ENCODE measurements around the gene CORO2B.
A peak's percentile ranks its signal among the peaks of the same experiment; 100 is the strongest.
"Not testable (repeated sequence)": the region's sequence is repeated elsewhere in the genome, so short reads cannot be mapped to it uniquely, and the experiment has no call there.

CORO2B gene

DNA sequence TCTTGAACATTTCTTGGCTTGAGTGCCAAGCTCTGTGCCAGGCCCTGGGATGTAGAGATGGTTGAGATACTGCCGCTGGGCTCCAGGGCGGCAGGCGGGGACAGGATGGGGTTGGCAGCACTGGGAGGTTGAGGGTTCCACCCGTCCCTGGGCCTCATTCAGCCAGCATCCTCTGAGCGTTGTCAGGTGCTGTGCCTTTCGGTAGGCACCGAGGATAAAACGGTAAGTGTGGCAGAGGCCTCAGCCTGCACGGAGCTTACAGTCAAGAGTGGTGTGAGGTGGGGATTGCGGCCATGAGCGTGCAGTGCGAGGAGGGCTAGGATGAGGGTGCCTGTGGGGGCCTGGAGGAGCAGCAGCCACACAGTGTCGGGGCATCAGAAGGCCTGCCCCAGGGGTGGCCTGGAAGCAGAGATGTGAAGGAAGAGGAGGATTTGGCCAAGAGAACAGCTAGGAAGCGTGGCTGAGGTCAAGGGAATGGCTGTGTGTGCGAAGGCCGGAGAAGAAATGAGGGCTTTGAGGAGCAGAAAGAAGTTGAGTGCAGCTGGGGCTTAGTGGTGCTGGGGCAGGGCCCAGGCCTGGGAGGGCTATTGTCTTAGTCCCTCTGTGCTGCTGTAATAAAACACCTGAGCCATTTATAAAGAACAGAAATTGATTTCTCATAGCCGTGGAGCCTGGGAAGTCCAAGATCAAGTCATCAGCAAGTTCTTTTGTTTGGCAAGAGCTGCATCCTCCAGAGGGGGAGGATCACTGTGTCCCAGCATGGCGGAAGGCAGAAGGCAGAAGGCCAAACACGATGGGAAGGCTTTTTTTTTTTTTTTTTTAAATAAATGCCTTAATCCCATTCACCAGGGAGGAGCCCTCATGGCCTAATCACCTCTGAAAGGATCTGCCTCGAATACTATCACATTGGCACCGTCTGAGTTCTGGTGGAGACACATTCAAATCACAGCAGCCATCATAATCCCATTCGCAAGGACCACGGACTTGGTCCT lies 22.7 kb downstream of the CORO2B start:
- Histone ChIP-seq H3K9ac (ENCODE audit: low read length) (no peak overlapping the region), H3K27me3 (ENCODE audit: control insufficient read depth, insufficient read depth, low read length) (peaks cover 3% of the 10 kb centered on the region), H3K36me3 (ENCODE audit: control insufficient read depth, insufficient read depth, low read length) (no peaks in the 10 kb centered on the region), H3K27ac (ENCODE audit: low read depth, low read length) (no peak overlapping the region), H3K4me1 (ENCODE audit: control insufficient read depth, insufficient read depth, low read length) (peaks cover 4% of the 10 kb centered on the region), H3K4me3 (ENCODE audit: low read length) (no peak overlapping the region)

DNA sequence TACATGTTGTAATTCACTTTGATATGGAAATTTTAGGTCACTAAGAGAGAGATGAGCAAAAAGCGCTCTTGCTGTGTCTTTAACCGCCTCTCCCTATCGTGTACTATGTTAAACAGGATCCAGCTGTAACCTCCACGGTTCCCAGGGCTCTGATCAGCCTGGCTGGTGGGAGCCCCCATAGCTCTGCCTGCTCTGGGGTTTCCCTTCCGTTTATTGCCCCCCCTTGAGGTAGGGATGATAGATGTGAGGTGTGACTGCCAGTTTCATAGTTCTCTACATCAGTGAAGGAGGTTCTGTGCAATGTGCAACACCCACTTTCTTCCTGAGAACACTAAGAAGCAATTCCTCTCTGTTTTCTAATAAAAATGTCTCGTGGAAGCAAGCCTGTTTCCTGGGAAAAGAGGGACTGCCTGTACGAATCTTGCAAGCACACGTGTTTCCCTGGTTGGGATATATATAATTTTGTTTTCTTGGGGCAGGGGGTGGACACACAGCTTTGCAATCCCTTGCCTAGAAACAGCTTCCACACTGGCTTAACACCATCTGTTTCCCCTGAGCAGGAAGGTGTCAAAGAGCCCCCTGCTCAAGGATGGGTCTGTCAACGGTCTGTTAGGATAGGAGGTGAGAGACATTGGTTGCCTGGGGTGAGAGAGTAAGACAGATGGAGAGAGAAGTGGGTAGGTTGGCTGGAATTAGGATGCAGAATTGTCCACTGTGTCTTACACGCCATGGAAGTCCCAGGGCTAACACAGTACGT lies 23.8 kb downstream of the CORO2B start:
- Histone ChIP-seq H3K9ac (ENCODE audit: low read length) (no peak overlapping the region), H3K27me3 (ENCODE audit: control insufficient read depth, insufficient read depth, low read length) (peaks cover 3% of the 10 kb centered on the region), H3K27ac (ENCODE audit: low read depth, low read length) (no peak overlapping the region), H3K4me3 (ENCODE audit: low read length) (no peak overlapping the region), H3K36me3 (ENCODE audit: control insufficient read depth, insufficient read depth, low read length) (no peaks in the 10 kb centered on the region), H3K4me1 (ENCODE audit: control insufficient read depth, insufficient read depth, low read length) (peaks cover 4% of the 10 kb centered on the region)

DNA sequence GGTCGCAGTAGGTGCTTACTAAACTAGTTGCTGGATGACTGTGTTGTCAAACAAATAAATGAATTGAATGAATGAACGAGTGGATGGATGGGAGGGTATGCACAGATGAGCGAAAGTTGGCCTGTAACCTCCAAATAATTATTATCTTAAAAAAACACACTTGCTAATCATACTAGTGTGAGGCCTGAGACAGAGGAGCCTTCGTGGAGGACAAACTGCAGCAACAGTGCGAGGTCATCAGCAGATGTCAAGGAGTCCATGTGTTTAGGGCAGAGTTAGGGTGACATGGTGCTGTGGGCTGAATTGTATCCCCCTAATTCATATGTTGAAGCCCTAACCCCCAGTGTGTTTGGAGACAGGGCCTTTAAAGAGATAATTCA lies 24.4 kb downstream of the CORO2B start:
- H3K36me3 ChIP-seq (ENCODE audit: control insufficient read depth, insufficient read depth, low read length) = no peaks in the 10 kb centered on the region
- H3K4me1 ChIP-seq (ENCODE audit: control insufficient read depth, insufficient read depth, low read length) = peaks cover 9% of the 10 kb centered on the region
- no peak overlapping the region for H3K9ac ChIP-seq (ENCODE audit: low read length)
- H3K27me3 ChIP-seq (ENCODE audit: control insufficient read depth, insufficient read depth, low read length) = no peaks in the 10 kb centered on the region
- H3K4me3 ChIP-seq (ENCODE audit: low read length) = no peak overlapping the region
- H3K27ac ChIP-seq (ENCODE audit: low read depth, low read length) = no peak overlapping the region

DNA sequence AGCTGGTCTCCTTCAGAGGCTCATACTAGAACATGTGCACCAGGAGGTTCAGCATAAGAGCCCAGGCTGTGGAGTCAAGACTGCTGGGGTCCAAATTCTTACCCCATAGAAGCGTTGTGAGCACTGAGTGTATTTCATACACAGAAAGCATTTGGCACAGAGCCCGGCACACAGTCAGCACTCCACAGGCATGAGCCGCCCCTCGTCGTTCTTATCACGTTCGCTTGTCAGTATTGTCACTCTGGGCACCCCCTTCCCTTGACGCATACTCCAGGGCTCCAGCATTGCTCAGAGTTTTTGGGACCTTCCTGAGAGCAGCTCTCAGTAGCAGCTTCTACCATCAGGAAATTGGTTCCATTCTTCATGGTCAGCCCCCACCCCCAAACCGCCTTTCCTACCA lies 25.2 kb downstream of the CORO2B start:
- Histone ChIP-seq H3K4me3 (ENCODE audit: low read length) (no peak overlapping the region), H3K27ac (ENCODE audit: low read depth, low read length) (no peak overlapping the region), H3K27me3 (ENCODE audit: control insufficient read depth, insufficient read depth, low read length) (no peaks in the 10 kb centered on the region), H3K4me1 (ENCODE audit: control insufficient read depth, insufficient read depth, low read length) (peaks cover 9% of the 10 kb centered on the region), H3K9ac (ENCODE audit: low read length) (no peak overlapping the region), H3K36me3 (ENCODE audit: control insufficient read depth, insufficient read depth, low read length) (no peaks in the 10 kb centered on the region)

GRCh38 chr15:68604840-68605478 lies 26.2 kb downstream of the CORO2B start:
- H3K36me3 ChIP-seq (ENCODE audit: control insufficient read depth, insufficient read depth, low read length); H3K9ac ChIP-seq (ENCODE audit: low read length); H3K27me3 ChIP-seq (ENCODE audit: control insufficient read depth, insufficient read depth, low read length); H3K4me3 ChIP-seq (ENCODE audit: low read length); H3K27ac ChIP-seq (ENCODE audit: low read depth, low read length); H3K4me1 ChIP-seq (ENCODE audit: control insufficient read depth, insufficient read depth, low read length): not testable (repeated sequence)

DNA sequence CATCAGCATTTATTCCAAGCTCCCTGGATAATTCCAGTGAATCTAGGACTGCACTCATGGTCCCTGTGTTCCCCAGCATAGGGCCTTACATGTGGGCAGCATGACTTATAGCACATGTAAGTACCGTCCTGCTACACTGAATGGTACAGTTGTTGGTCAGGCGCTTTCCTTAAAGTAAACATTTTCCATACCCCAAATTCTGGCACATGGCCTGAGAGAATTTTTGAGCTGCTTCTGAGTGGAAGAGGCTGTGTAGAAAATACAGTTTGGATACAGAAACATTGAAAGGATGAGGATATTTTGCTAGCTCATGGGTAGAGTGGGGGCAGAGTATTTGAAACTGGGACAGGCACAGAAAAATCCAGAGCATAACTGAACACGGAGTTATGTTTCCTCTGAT lies 27.6 kb downstream of the CORO2B start:
- peaks cover 9% of the 10 kb centered on the region for H3K4me1 ChIP-seq (ENCODE audit: control insufficient read depth, insufficient read depth, low read length)
- no peak overlapping the region for H3K4me3 ChIP-seq (ENCODE audit: low read length)
- no peaks in the 10 kb centered on the region for H3K36me3 ChIP-seq (ENCODE audit: control insufficient read depth, insufficient read depth, low read length)
- H3K9ac ChIP-seq (ENCODE audit: low read length) = no peak overlapping the region
- no peaks in the 10 kb centered on the region for H3K27me3 ChIP-seq (ENCODE audit: control insufficient read depth, insufficient read depth, low read length)
- no peak overlapping the region for H3K27ac ChIP-seq (ENCODE audit: low read depth, low read length)

DNA sequence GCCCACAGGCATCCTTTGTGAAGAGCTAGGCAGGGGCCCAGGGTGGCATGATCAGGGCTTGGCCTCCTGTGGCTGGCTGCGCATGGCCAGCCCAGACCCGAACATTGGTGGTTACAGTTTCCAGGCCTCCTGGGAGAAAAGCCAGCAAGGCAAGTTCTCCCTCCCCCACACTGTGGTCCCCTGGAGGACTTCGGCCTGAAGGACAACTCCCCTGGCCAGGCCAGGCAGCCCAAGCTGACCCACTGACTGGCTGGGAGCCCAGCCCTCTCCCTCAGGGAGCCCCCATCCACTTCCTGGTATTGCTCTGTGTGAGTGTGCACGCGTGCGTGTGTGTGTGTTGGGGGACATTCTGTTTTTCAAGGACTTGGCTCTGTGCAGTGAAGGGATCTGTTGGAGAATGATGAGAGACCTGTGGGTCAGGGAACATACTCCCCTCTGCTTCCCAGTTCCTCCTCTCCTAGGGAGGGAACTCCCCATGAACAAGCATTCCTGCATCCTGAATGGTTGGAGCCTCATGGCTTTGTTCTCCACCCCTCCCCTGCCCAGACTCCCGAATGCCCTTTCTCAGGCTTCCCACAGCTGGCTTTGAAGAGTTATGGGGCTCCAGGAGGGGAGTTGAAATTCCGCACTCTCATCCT lies 29.5 kb downstream of the CORO2B start:
- no peaks in the 10 kb centered on the region for H3K36me3 ChIP-seq (ENCODE audit: control insufficient read depth, insufficient read depth, low read length)
- peaks cover 9% of the 10 kb centered on the region for H3K4me1 ChIP-seq (ENCODE audit: control insufficient read depth, insufficient read depth, low read length)
- no peak overlapping the region for H3K9ac ChIP-seq (ENCODE audit: low read length)
- H3K4me3 ChIP-seq (ENCODE audit: low read length) = no peak overlapping the region
- peak overlapping the region; percentile 18 for H3K27ac ChIP-seq (ENCODE audit: low read depth, low read length)
- H3K27me3 ChIP-seq (ENCODE audit: control insufficient read depth, insufficient read depth, low read length) = no peaks in the 10 kb centered on the region

- Histone ChIP-seq H3K9ac (ENCODE audit: low read length) (no peak overlapping the region), H3K4me3 (ENCODE audit: low read length) (no peak overlapping the region), H3K4me1 (ENCODE audit: control insufficient read depth, insufficient read depth, low read length) (peaks cover 9% of the 10 kb centered on the region), H3K27me3 (ENCODE audit: control insufficient read depth, insufficient read depth, low read length) (no peaks in the 10 kb centered on the region), H3K27ac (ENCODE audit: low read depth, low read length) (peak overlapping the region; percentile 15), H3K36me3 (ENCODE audit: control insufficient read depth, insufficient read depth, low read length) (no peaks in the 10 kb centered on the region)
Observed at GRCh38 chr15:68608844-68609232, 30.0 kb downstream of the CORO2B start.

DNA sequence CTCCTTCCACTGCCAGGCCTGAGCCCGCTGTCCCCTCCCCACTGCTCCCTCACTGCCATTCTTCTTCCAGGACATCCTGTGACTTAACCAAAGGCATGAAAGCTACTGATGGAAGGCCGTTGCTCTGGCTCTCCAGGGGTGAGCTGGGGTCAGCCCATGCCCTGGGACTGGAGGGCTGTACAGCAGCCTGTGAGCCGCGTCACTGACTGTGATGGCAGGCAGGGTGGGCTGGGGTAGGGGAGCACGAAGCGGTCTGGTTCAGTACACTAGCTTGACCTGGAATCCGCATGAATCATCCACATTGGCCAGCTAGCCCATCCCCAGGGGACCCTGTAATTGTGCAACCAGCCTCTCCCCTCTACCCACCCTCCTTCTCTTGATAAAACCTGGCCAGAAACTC lies 30.8 kb downstream of the CORO2B start:
- H3K27me3 ChIP-seq (ENCODE audit: control insufficient read depth, insufficient read depth, low read length) = no peaks in the 10 kb centered on the region
- no peaks in the 10 kb centered on the region for H3K36me3 ChIP-seq (ENCODE audit: control insufficient read depth, insufficient read depth, low read length)
- H3K4me1 ChIP-seq (ENCODE audit: control insufficient read depth, insufficient read depth, low read length) = peaks cover 9% of the 10 kb centered on the region
- no peak overlapping the region for H3K4me3 ChIP-seq (ENCODE audit: low read length)
- no peak overlapping the region for H3K27ac ChIP-seq (ENCODE audit: low read depth, low read length)
- no peak overlapping the region for H3K9ac ChIP-seq (ENCODE audit: low read length)

GRCh38 chr15:68610825-68611224 lies 32.0 kb downstream of the CORO2B start:
- Histone ChIP-seq H3K9ac (ENCODE audit: low read length) (no peak overlapping the region), H3K27me3 (ENCODE audit: control insufficient read depth, insufficient read depth, low read length) (no peaks in the 10 kb centered on the region), H3K36me3 (ENCODE audit: control insufficient read depth, insufficient read depth, low read length) (no peaks in the 10 kb centered on the region), H3K4me3 (ENCODE audit: low read length) (no peak overlapping the region), H3K4me1 (ENCODE audit: control insufficient read depth, insufficient read depth, low read length) (peaks cover 9% of the 10 kb centered on the region), H3K27ac (ENCODE audit: low read depth, low read length) (no peak overlapping the region)

- Histone ChIP-seq H3K36me3 (ENCODE audit: control insufficient read depth, insufficient read depth, low read length) (no peaks in the 10 kb centered on the region), H3K27me3 (ENCODE audit: control insufficient read depth, insufficient read depth, low read length) (no peaks in the 10 kb centered on the region), H3K9ac (ENCODE audit: low read length) (no peak overlapping the region), H3K4me1 (ENCODE audit: control insufficient read depth, insufficient read depth, low read length) (peaks cover 9% of the 10 kb centered on the region), H3K4me3 (ENCODE audit: low read length) (no peak overlapping the region), H3K27ac (ENCODE audit: low read depth, low read length) (no peak overlapping the region)
Observed at GRCh38 chr15:68612503-68612902, 33.7 kb downstream of the CORO2B start.
